Stimulated activated CD8-positive, alpha-beta memory T cell treated with anti-CD3 and anti-CD28 coated beads, Interleukin-4, amount 100 ng/mL, for 4 hours (primary cell): ENCODE data around the gene KCNH1.
A peak's percentile ranks its signal among the peaks of the same experiment; 100 is the strongest.

ENCODE experiments used
- DNase-seq, 2 donors: peaks; one replicate each; pipeline ENCODE4 v3.0.0-alpha.2; 2020; ENCODE audit warnings: low read depth in 2 of 2, low spot score in 1 of 2

KCNH1 gene

GRCh38 chr1:211133836-211134669 is at the start of gene KCNH1:
Gene KCNH1, minus strand, starts transcription at chr1:211134148. Its CDS starts 203 bp downstream, at chr1:211133945.
- DNase-seq, result peak; percentile 28 to 54

GRCh38 chr1:211182746-211183145 is 48.8 kb upstream of the KCNH1 start:
- no peak for DNase-seq

- no peak for DNase-seq
These were observed 40.4 kb upstream of the KCNH1 start for GRCh38 chr1:211174375-211174774.

- no peak for DNase-seq
These were observed 38.7 kb upstream of the KCNH1 start for GRCh38 chr1:211172657-211173056.

- no peak for DNase-seq
These were observed 35.4 kb upstream of the KCNH1 start for GRCh38 chr1:211169353-211169752.

GRCh38 chr1:211158866-211159265 is 24.9 kb upstream of the KCNH1 start:
- no peak for DNase-seq

GRCh38 chr1:211155040-211155439 is 21.1 kb upstream of the KCNH1 start:
- DNase-seq, result no peak

GRCh38 chr1:211153932-211154331 is 20.0 kb upstream of the KCNH1 start:
- no peak for DNase-seq

GRCh38 chr1:211148366-211148765 is 14.4 kb upstream of the KCNH1 start:
- DNase-seq, result no peak

- no peak for DNase-seq
These were observed 12.0 kb upstream of the KCNH1 start for GRCh38 chr1:211145944-211146343.

- no peak for DNase-seq
These were observed 1.5 kb upstream of the KCNH1 start for GRCh38 chr1:211135342-211135950.

GRCh38 chr1:211133393-211133835 is 534 bp downstream of the KCNH1 start:
- no peak for DNase-seq

- no peak for DNase-seq
These were observed 1.1 kb downstream of the KCNH1 start for GRCh38 chr1:211132721-211133392.

GRCh38 chr1:211129776-211130175 is 4.2 kb downstream of the KCNH1 start:
- no peak for DNase-seq

- DNase-seq, result no peak
These were observed 6.8 kb downstream of the KCNH1 start for GRCh38 chr1:211127166-211127565.

- no peak for DNase-seq
These were observed 7.3 kb downstream of the KCNH1 start for GRCh38 chr1:211126622-211127021.

- DNase-seq, result no peak
These were observed 15.4 kb downstream of the KCNH1 start for GRCh38 chr1:211118407-211119102.

GRCh38 chr1:211114446-211114845 is 19.5 kb downstream of the KCNH1 start:
- DNase-seq, result no peak

- no peak for DNase-seq
These were observed 20.4 kb downstream of the KCNH1 start for GRCh38 chr1:211113566-211113965.

GRCh38 chr1:211111351-211111750 is 22.6 kb downstream of the KCNH1 start:
- DNase-seq, result no peak

GRCh38 chr1:211101481-211101880 is 32.5 kb downstream of the KCNH1 start:
- no peak for DNase-seq
